Skeletal muscle tissue (tissue), 4 donors: ENCODE results near the gene PLEKHG5. TPM values are rescaled to one million over a fixed set of nuclear protein-coding genes. Genes with fewer than 3 reads are reported as not detected.
"Not testable (repeated sequence)": the region's sequence is repeated elsewhere in the genome, so short reads cannot be mapped to it uniquely, and the experiment has no call there.

Experiments
- H3K27ac ChIP-seq: one replicate; pipeline ENCODE4 v1.7.0; 2013; ENCODE audit warnings: mild to moderate bottlenecking, low read depth, low read length, inconsistent platforms
- H3K27me3 ChIP-seq, 3 donors: one replicate each; pipeline ENCODE4 v1.7.0; 2013; ENCODE audit warnings: low read length in 3 of 3; ENCODE audit not compliant: control insufficient read depth in 3 of 3, insufficient read depth in 3 of 3
- H3K36me3 ChIP-seq, 3 donors: one replicate each; pipeline ENCODE4 v1.7.0; 2013; ENCODE audit warnings: low read length in 3 of 3; ENCODE audit not compliant: control insufficient read depth in 3 of 3, insufficient read depth in 3 of 3
- H3K4me1 ChIP-seq, 3 donors: one replicate each; pipeline ENCODE4 v1.7.0; 2013; ENCODE audit warnings: low read length in 3 of 3, mild to moderate bottlenecking in 3 of 3; ENCODE audit not compliant: control insufficient read depth in 3 of 3, insufficient read depth in 3 of 3
- H3K4me3 ChIP-seq, 3 donors: one replicate each; pipeline ENCODE4 v1.7.0; 2013; ENCODE audit warnings: low read length in 3 of 3
- H3K9ac ChIP-seq, 3 donors: one replicate each; pipeline ENCODE4 v1.7.0; 2013; ENCODE audit warnings: low read length in 3 of 3, mild to moderate bottlenecking in 3 of 3, moderate library complexity in 2 of 3, low read depth in 1 of 3
- H3K9me3 ChIP-seq, 3 donors: one replicate each; pipeline ENCODE4 v1.7.0; 2013; ENCODE audit warnings: low read length in 3 of 3; ENCODE audit not compliant: control insufficient read depth in 3 of 3
- total RNA-seq: library from RNA; depleted of rRNA; stranded (reverse); fragments of >200 nt; gene quantifications from one replicate; pipeline ENCODE4 v1.2.3, GENCODE V29; 2014
- donor health status: Osteomylitis.

PLEKHG5 gene
- total RNA-seq, 1 donor from 2014 or later: 8.4 TPM

DNA sequence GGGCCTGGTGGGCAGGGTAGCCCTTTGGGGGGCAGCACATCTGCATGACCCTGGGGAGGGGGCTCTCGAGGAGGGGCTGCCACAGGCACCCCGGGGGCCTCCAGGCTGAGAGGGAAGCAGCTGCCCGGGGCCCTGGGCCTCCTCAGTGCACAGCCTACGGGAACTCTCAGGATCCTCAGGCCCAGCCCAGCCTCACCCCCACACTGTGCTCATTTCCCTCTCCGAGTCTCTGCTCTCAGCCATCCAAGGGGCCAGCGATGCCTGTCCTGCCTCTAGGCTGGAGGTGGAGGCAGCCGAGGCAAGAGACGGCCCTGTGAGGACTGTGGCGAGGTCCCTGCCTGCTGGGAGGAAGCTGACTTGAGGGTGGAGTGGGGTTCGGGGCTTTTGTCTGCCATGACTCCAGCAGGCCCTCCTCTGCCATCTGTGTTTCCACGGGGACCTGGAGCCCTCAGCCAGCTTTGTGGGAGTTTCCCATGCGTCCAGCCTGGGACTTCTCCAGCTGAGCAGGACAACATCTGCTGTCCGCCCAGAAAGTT is 7.2 kb upstream of the PLEKHG5 start:
- H3K9me3 ChIP-seq: no peaks in the 10 kb centered on the region
- H3K4me3 ChIP-seq: no peak overlapping the region
- peaks cover 7 to 31% (median 17%) of the 10 kb centered on the region in 3 donors for H3K27me3 ChIP-seq
- H3K9ac ChIP-seq: no peak overlapping the region
- no peaks in the 10 kb centered on the region for H3K36me3 ChIP-seq
- no peak overlapping the region for H3K27ac ChIP-seq
- H3K4me1 ChIP-seq: peaks cover 28 to 41% (median 31%) of the 10 kb centered on the region in 3 donors

DNA sequence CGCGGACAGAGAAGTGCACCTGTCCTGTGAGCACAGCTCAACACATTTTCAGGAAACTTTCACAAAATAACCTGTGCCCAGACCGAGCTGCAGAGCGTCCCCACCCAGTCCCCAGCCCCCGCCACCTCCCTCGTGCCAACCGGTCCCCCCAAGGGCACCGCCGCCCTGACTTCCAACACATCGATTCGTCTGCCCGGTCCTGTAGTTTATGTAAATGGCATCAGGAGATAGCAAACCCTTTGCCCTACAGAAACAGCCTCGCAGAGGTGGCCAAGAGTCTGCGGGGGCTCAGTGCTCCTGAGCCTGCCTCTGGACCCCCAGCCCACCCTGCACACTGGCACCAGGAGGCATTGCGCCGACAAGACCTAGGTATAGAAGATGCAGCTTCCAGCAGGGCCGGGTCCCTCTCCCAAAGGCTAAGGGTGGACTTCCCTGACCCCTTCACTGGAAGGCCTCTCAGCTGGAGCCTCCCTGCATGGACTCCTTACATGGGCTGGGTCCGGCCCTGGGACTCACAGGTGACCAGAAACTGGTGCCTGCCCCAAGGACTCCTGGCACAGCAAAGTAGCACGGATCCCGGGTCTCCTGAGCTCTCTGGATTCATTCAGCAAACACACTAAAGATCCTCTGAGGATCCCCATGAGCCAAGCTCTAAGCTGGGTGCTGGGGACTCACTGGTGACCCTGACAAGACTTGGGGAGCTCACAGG is 6.6 kb upstream of the PLEKHG5 start:
- H3K27ac ChIP-seq: no peak overlapping the region
- peaks cover 28 to 45% (median 31%) of the 10 kb centered on the region in 3 donors for H3K4me1 ChIP-seq
- no peaks in the 10 kb centered on the region for H3K9me3 ChIP-seq
- H3K9ac ChIP-seq: peak overlapping the region in 2 of 3 donors; percentile 33 to 69
- peak overlapping the region; percentile 61 to 72 (median 68) for H3K4me3 ChIP-seq
- H3K27me3 ChIP-seq: peaks cover 7 to 31% (median 17%) of the 10 kb centered on the region in 3 donors
- H3K36me3 ChIP-seq: no peaks in the 10 kb centered on the region

DNA sequence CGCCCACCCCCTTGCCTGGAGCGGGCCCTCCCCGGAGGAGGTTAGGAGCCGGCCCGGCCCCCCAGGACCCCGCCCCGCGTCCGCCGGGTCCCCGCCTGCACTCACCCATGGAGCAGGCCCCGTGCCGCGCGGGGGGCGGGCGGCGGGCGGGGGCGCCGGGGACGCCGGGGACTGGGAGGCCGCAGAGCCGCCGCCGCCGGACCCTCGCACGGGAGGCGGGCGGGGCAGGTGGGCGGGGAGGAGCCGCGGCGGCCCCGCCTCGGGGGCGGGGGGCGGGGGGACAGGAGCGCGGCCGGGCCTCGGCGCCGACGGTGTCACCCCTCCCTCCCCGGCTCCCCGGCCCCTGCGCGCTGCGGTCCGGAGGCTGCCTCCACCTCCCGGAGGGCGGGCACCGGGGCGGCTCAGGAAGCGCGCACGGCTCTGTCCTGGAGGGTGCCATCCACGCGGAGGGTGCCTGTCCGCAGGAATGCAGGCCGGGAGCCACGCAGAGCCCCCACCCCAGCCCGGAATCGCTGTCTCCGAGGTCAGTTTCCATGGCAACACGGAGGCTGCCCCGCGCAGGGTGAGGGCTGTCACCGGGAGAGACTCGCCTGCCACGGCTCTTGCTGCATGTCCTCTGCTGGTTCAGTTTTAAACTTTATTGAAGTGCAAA is 5.9 kb upstream of the PLEKHG5 start:
- Histone ChIP-seq H3K27ac (no peak overlapping the region), H3K9me3 (no peaks in the 10 kb centered on the region), H3K4me1 (peaks cover 28 to 42% (median 30%) of the 10 kb centered on the region in 3 donors), H3K27me3 (peaks cover 7 to 31% (median 17%) of the 10 kb centered on the region in 3 donors), H3K36me3 (no peaks in the 10 kb centered on the region), H3K4me3 (peak overlapping the region; percentile 61 to 72 (median 68)), H3K9ac (peak overlapping the region; percentile 32 to 69 (median 33))

DNA sequence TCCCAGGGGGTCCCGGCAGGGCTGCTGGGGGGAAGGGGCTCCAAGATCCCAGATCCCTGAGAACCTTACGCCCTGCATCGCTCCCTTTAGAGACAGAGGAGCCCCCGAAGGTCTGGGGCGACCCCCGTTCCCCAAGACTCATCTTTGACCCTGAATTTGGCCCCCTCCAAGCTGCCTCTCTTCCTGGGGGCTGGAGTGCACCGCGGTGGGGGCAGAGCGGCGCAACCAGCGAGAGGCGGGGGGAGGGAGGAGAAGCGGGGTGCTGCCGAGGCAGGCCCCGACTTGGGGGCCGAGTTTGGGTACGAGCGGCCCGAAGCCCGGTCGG is 5.4 kb upstream of the PLEKHG5 start:
- Histone ChIP-seq H3K4me1 (peaks cover 24 to 40% (median 27%) of the 10 kb centered on the region in 3 donors), H3K9me3 (no peaks in the 10 kb centered on the region), H3K36me3 (no peaks in the 10 kb centered on the region), H3K27me3 (peaks cover 7 to 31% (median 17%) of the 10 kb centered on the region in 3 donors), H3K27ac (no peak overlapping the region), H3K4me3 (peak overlapping the region in 1 of 3 donors; percentile 30), H3K9ac (no peak overlapping the region)

DNA sequence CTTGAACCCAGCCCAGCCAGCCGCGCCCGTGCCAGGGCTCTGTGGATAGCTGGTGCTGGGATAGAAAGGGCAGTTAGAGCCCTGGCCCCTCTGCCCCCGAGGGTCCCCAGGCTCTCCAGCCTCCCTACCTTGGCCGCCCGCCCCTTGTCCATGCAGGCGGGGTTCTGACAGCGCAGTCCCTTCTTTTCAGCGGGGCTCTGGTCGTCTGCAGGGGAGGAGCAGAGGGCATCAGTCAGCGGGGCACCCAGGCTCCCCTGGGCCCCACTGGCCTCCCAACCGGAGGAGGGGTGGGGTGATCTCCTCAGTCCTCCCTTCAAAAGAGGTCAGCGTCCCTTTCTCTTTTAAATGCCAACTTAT is 4.9 kb upstream of the PLEKHG5 start:
- Histone ChIP-seq H3K36me3 (no peaks in the 10 kb centered on the region), H3K9me3 (no peaks in the 10 kb centered on the region), H3K27ac (no peak overlapping the region), H3K27me3 (peaks cover 7 to 29% (median 17%) of the 10 kb centered on the region in 3 donors), H3K4me3 (peak overlapping the region in 1 of 3 donors; percentile 30), H3K4me1 (peaks cover 19 to 38% (median 26%) of the 10 kb centered on the region in 3 donors), H3K9ac (no peak overlapping the region)

DNA sequence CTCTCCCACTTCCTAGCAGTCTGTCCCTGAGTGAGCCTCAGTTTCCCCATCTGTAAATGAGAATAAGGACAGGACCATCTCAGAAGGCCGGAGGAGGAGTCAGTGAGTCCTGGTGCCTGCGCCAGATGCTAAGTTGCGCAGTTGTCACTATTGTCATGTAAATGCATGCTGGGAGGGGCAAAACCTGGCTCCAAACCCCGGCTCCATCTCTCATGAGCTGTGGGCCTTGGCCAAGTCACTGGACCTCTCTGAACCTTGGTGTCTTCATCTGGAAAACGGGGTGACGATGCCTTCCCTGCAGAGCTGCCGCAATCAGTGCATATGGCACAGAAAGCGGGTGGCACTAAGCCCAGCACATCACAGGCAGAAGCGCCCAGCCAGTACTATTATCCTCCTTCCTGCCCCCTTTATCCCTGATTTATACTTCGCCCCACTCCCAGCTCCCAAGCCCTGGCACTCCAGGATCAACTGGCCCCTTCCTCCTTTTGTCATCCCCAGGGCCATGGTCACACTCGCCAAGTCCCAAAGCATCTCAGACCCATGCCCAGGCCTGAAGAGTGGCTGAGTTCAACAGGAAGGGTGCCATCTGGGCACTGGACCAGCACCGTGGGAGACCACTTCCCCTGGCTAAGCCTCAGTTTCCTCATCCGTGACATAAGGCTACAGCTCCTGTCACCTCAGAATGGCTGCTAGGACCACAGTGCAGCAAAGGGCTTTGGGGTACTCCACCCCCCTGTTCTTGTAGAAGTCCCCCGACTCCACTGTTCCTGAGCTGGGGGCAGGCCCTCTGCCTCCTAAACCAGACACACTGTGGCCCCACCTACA is 4.3 kb upstream of the PLEKHG5 start:
- H3K4me3 ChIP-seq: no peak overlapping the region
- no peak overlapping the region for H3K9ac ChIP-seq
- no peak overlapping the region for H3K27ac ChIP-seq
- H3K9me3 ChIP-seq: no peaks in the 10 kb centered on the region
- H3K4me1 ChIP-seq: peaks cover 13 to 34% (median 20%) of the 10 kb centered on the region in 3 donors
- peaks cover 8 to 30% (median 17%) of the 10 kb centered on the region in 3 donors for H3K27me3 ChIP-seq
- no peaks in the 10 kb centered on the region for H3K36me3 ChIP-seq

DNA sequence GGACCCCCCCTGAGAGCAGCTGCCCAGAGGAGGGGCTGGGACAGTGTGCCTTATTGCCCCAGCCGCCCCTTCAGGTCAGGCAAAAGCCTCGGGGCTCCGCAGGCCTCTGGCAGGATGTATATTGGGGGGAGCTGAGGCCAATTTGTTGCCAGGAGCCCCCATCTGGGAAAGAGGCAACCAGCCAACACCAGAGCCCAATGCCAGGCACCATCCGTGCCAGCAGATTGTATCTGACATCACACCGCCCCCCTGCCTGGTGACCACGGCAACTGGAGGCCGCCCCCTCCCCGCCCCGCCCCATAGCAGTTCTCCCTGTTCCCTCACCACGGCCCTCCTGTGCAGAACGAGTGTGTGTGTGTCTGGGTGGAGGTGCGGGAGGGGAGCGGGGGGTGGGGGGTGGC is 3.6 kb upstream of the PLEKHG5 start:
- Histone ChIP-seq H3K27me3 (peaks cover 13 to 33% (median 17%) of the 10 kb centered on the region in 3 donors), H3K27ac (no peak overlapping the region), H3K4me1 (peaks cover 14 to 34% (median 20%) of the 10 kb centered on the region in 3 donors), H3K9ac (no peak overlapping the region), H3K9me3 (no peaks in the 10 kb centered on the region), H3K4me3 (no peak overlapping the region), H3K36me3 (no peaks in the 10 kb centered on the region)

DNA sequence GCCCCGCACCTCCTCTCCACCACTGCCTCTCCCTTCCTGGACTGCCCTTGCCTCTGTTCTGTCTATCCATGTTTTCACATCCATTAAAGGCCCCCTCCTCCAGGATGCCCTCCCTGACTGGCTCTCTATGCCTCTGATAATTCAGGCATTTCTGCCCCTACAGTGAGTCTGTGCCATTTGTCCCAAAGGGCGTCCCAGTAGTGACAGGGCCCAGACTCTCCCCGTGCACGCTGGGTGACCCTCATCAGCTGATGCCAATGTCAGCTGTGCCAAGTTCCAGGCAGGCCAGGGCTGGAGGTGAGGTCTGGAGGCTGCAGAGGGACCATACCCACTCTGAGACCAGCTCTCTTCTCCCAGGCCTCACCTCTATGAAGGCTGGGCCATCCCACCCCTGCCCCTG is 3.2 kb upstream of the PLEKHG5 start:
- H3K4me3 ChIP-seq: no peak overlapping the region
- no peak overlapping the region for H3K9ac ChIP-seq
- H3K9me3 ChIP-seq: no peaks in the 10 kb centered on the region
- H3K27ac ChIP-seq: no peak overlapping the region
- H3K27me3 ChIP-seq: peaks cover 13 to 36% (median 17%) of the 10 kb centered on the region in 3 donors
- H3K36me3 ChIP-seq: no peaks in the 10 kb centered on the region
- peaks cover 15 to 37% (median 23%) of the 10 kb centered on the region in 3 donors for H3K4me1 ChIP-seq

DNA sequence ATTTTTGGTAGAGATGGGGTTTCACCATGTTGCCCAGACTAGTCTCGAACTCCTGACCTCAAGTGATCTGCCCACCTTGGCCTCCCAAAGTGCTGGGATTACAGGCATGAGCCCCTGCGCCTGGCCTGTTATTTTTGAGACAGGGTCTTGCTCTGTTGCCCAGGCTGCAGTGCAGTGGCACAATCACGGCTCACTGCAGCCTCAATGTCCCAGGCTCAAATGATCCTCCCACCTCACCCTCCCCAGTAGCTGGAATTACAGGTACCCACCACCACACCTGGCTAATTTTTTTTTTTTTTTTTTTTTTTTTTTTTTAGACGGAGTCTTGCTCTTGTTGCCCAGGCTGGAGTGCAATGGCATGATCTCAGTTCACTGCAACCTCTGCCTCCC is 2.4 kb upstream of the PLEKHG5 start:
- not testable (repeated sequence) for H3K9me3 ChIP-seq, H3K9ac ChIP-seq, H3K27ac ChIP-seq, H3K36me3 ChIP-seq, H3K4me3 ChIP-seq
- Histone ChIP-seq H3K27me3 (peaks cover 13 to 39% (median 17%) of the 10 kb centered on the region in 3 donors), H3K4me1 (peaks cover 11 to 36% (median 16%) of the 10 kb centered on the region in 3 donors)
